ENCODE data around the gene RAPGEF5.

RAPGEF5 gene

GRCh38 chr7:22394739-22395138 lies 37.8 kb upstream of the RAPGEF5 start:
- no peak for TF ChIP-seq CTCF (IDR thresholded peaks at IDR 0.05; ENCODE audit: control extremely low read depth, extremely low read depth, low read depth, missing control alignments)
- CTCF ChIA-PET = interaction anchor here (1.3 kb wide), 1 partner anchor 23 kb away, joined by 3 read pairs; no protein-coding TSS in a partner anchor
- DNase-seq (ENCODE audit: extremely low spot score) = no peak
- POLR2A ChIA-PET = no interaction called here

GRCh38 chr7:22393913-22394729 lies 37.2 kb upstream of the RAPGEF5 start:
- DNase-seq (ENCODE audit: extremely low spot score) = no peak
- CTCF ChIA-PET = interaction anchor here (1.3 kb wide), 1 partner anchor 22 kb away, joined by 3 read pairs; no protein-coding TSS in a partner anchor
- POLR2A ChIA-PET = no interaction called here
- TF ChIP-seq CTCF (IDR thresholded peaks at IDR 0.05; ENCODE audit: control extremely low read depth, extremely low read depth, low read depth, missing control alignments) = no peak

- no peak for TF ChIP-seq CTCF (IDR thresholded peaks at IDR 0.05; ENCODE audit: control extremely low read depth, extremely low read depth, low read depth, missing control alignments)
- ChIA-PET POLR2A (no interaction called here), CTCF (interaction anchor here (1.2 to 1.9 kb wide), 3 partner anchors 9 to 45 kb away, joined by 3 to 7 read pairs (median 4); no protein-coding TSS in a partner anchor)
- no peak for DNase-seq (ENCODE audit: extremely low spot score)
Observed at GRCh38 chr7:22390516-22390915, 33.6 kb upstream of the RAPGEF5 start.

GRCh38 chr7:22389892-22390291 lies 32.9 kb upstream of the RAPGEF5 start:
- ChIA-PET CTCF (interaction anchor here (0.8 to 1.9 kb wide), 4 partner anchors 10 to 22 kb away, joined by 3 to 7 read pairs (median 4); no protein-coding TSS in a partner anchor), POLR2A (no interaction called here)
- DNase-seq (ENCODE audit: extremely low spot score) = no peak
- TF ChIP-seq CTCF (IDR thresholded peaks at IDR 0.05; ENCODE audit: control extremely low read depth, extremely low read depth, low read depth, missing control alignments) = no peak

GRCh38 chr7:22387583-22387982 lies 30.6 kb upstream of the RAPGEF5 start:
- DNase-seq (ENCODE audit: extremely low spot score) = no peak
- ChIA-PET CTCF (interaction anchor here (1.5 kb wide), 1 partner anchor 52 kb away, joined by 4 read pairs; no protein-coding TSS in a partner anchor), POLR2A (no interaction called here)
- no peak for TF ChIP-seq CTCF (IDR thresholded peaks at IDR 0.05; ENCODE audit: control extremely low read depth, extremely low read depth, low read depth, missing control alignments)

- TF ChIP-seq CTCF (IDR thresholded peaks at IDR 0.05; ENCODE audit: control extremely low read depth, extremely low read depth, low read depth, missing control alignments) = no peak
- DNase-seq (ENCODE audit: extremely low spot score) = no peak
- CTCF ChIA-PET = no interaction called here
- POLR2A ChIA-PET = no interaction called here
Observed at GRCh38 chr7:22386865-22387264, 29.9 kb upstream of the RAPGEF5 start.
